DOHH2 (cell line): ENCODE measurements around the gene CNTNAP1.

Experiments used
- H3F3A ChIP-seq: fragments of 200-600 bp; sonication (generic), shearing (Covaris generic); 2 replicates; pipeline ENCODE4 v1.6.0; 2016; ENCODE audit warnings: antibody characterized with exemption, mild to moderate bottlenecking; ENCODE audit not compliant: control insufficient read depth, insufficient read depth
- H3K27ac ChIP-seq: fragments of 200-600 bp; sonication (generic); 2 replicates; pipeline ENCODE4 v1.5.1; 2014; ENCODE audit warnings: low read depth, mild to moderate bottlenecking, low read length, moderate library complexity
- H3K27me3 ChIP-seq: fragments of 200-600 bp; sonication (generic); 2 replicates; pipeline ENCODE4 v1.6.1; 2014; ENCODE audit warnings: mild to moderate bottlenecking, low read length, mixed read lengths; ENCODE audit not compliant: control insufficient read depth
- H3K36me3 ChIP-seq: fragments of 200-600 bp; sonication (generic); 2 replicates; pipeline ENCODE4 v1.6.1; 2014; ENCODE audit warnings: mild to moderate bottlenecking, low read length, moderate library complexity, mixed read lengths; ENCODE audit not compliant: control insufficient read depth
- H3K4me1 ChIP-seq: fragments of 200-600 bp; sonication (generic); 2 replicates; pipeline ENCODE4 v1.6.1; 2014; ENCODE audit warnings: mild to moderate bottlenecking, low read length, mixed read lengths; ENCODE audit not compliant: control insufficient read depth
- H3K4me2 ChIP-seq: fragments of 200-600 bp; sonication (generic); 2 replicates; pipeline ENCODE4 v1.6.0; 2014; ENCODE audit warnings: mild to moderate bottlenecking, low read length, moderate library complexity
- H3K4me3 ChIP-seq: fragments of 200-600 bp; sonication (generic); 2 replicates; pipeline ENCODE4 v1.5.1; 2014; ENCODE audit warnings: mild to moderate bottlenecking, low read length, mixed read lengths
- H3K79me2 ChIP-seq: fragments of 200-600 bp; sonication (generic); 2 replicates; pipeline ENCODE4 v1.6.1; 2014; ENCODE audit warnings: mild to moderate bottlenecking, low read length, mixed read lengths; ENCODE audit not compliant: control insufficient read depth
- H3K9me2 ChIP-seq: fragments of 200-600 bp; sonication (generic); replicated peaks from 2 replicates; pipeline ENCODE4 v1.6.1; 2014; ENCODE audit warnings: mild to moderate bottlenecking, low read length, mixed read lengths; ENCODE audit not compliant: control insufficient read depth
- H3K9me3 ChIP-seq: fragments of 200-600 bp; sonication (generic); 2 replicates; pipeline ENCODE4 v1.6.1; 2014; ENCODE audit warnings: antibody characterized with exemption, low read length, mixed read lengths; ENCODE audit not compliant: control insufficient read depth, insufficient read depth
- H4K20me1 ChIP-seq: fragments of 200-600 bp; sonication (generic); 2 replicates; pipeline ENCODE4 v1.6.0; 2014; ENCODE audit warnings: low read depth, mild to moderate bottlenecking, antibody characterized with exemption, low read length, moderate library complexity; ENCODE audit not compliant: control insufficient read depth, insufficient read depth
- CTCF ChIP-seq: fragments of 200-600 bp; sonication (generic); IDR thresholded peaks from one replicate; pipeline ENCODE4 v1.5.1; 2014; ENCODE audit warnings: antibody characterized with exemption, mild to moderate bottlenecking, low read depth, low read length; ENCODE audit not compliant: poor library complexity, severe bottlenecking
- EZH2phosphoT487 ChIP-seq: fragments of 200-600 bp; sonication (generic); IDR thresholded peaks from 2 replicates; pipeline ENCODE4 v1.6.1; 2017; ENCODE audit warnings: borderline replicate concordance, mild to moderate bottlenecking, antibody characterized with exemption, low read length, moderate library complexity, mixed read lengths

CNTNAP1 gene

GRCh38 chr17:42692489-42692888 is 10.2 kb downstream of the CNTNAP1 start:
- no peak overlapping the region for H3K27ac ChIP-seq
- no peaks in the 10 kb centered on the region for H3K79me2 ChIP-seq
- no peaks in the 10 kb centered on the region for H3F3A ChIP-seq
- no peak for TF ChIP-seq EZH2phosphoT487
- no peak for TF ChIP-seq CTCF
- H3K36me3 ChIP-seq: no peaks in the 10 kb centered on the region
- no peaks in the 10 kb centered on the region for H3K9me2 ChIP-seq
- no peaks in the 10 kb centered on the region for H3K4me1 ChIP-seq
- no peaks in the 10 kb centered on the region for H3K9me3 ChIP-seq
- H3K4me3 ChIP-seq: no peak overlapping the region
- H3K27me3 ChIP-seq: no peaks in the 10 kb centered on the region
- no peak overlapping the region for H3K4me2 ChIP-seq
- no peaks in the 10 kb centered on the region for H4K20me1 ChIP-seq

- no peak overlapping the region for H3K4me3 ChIP-seq
- H3K27ac ChIP-seq: no peak overlapping the region
- no peaks in the 10 kb centered on the region for H3K4me1 ChIP-seq
- no peaks in the 10 kb centered on the region for H3K36me3 ChIP-seq
- no peaks in the 10 kb centered on the region for H3K9me3 ChIP-seq
- no peak overlapping the region for H3K4me2 ChIP-seq
- no peaks in the 10 kb centered on the region for H3K79me2 ChIP-seq
- no peak for TF ChIP-seq EZH2phosphoT487
- no peak for TF ChIP-seq CTCF
- no peaks in the 10 kb centered on the region for H3F3A ChIP-seq
- H3K27me3 ChIP-seq: no peaks in the 10 kb centered on the region
- no peaks in the 10 kb centered on the region for H3K9me2 ChIP-seq
- no peaks in the 10 kb centered on the region for H4K20me1 ChIP-seq
Observed at GRCh38 chr17:42694524-42694923, 12.2 kb downstream of the CNTNAP1 start.

- Histone ChIP-seq H4K20me1 (no peaks in the 10 kb centered on the region), H3K4me2 (no peak overlapping the region), H3K9me3 (no peaks in the 10 kb centered on the region), H3K9me2 (no peaks in the 10 kb centered on the region), H3F3A (no peaks in the 10 kb centered on the region), H3K27ac (no peak overlapping the region), H3K79me2 (no peaks in the 10 kb centered on the region), H3K36me3 (no peaks in the 10 kb centered on the region), H3K27me3 (no peaks in the 10 kb centered on the region), H3K4me3 (no peak overlapping the region), H3K4me1 (no peaks in the 10 kb centered on the region)
- TF ChIP-seq EZH2phosphoT487 (no peak), CTCF (no peak)
Observed at GRCh38 chr17:42695500-42695899, 13.2 kb downstream of the CNTNAP1 start.
